Esophagus (tissue), 2 donors: ENCODE data around the gene ASAP3. TPM values are rescaled to one million over a fixed set of nuclear protein-coding genes. Genes with fewer than 3 reads are reported as not detected.
"Not testable (repeated sequence)": the region's sequence is repeated elsewhere in the genome, so short reads cannot be mapped to it uniquely, and the experiment has no call there.

Experiments
- H3K27ac ChIP-seq, 2 donors: one replicate each; pipeline ENCODE4 v1.5.1; 2013; ENCODE audit warnings: low read depth in 2 of 2, mild to moderate bottlenecking in 2 of 2, inconsistent platforms in 1 of 2, low read length in 1 of 2, moderate library complexity in 1 of 2
- H3K27me3 ChIP-seq, 2 donors: one replicate each; pipeline ENCODE4 v1.6.1; 2013; ENCODE audit warnings: low read length in 2 of 2, control low read depth in 1 of 2, mild to moderate bottlenecking in 1 of 2; ENCODE audit not compliant: insufficient read depth in 2 of 2, control insufficient read depth in 1 of 2
- H3K36me3 ChIP-seq, 2 donors: one replicate each; pipeline ENCODE4 v1.6.1; 2013; ENCODE audit warnings: low read length in 1 of 2; ENCODE audit not compliant: control insufficient read depth in 2 of 2, insufficient read depth in 2 of 2
- H3K4me1 ChIP-seq, 2 donors: one replicate each; pipeline ENCODE4 v1.6.1; 2013; ENCODE audit warnings: low read length in 1 of 2; ENCODE audit not compliant: control insufficient read depth in 2 of 2, insufficient read depth in 2 of 2
- H3K4me3 ChIP-seq, 2 donors: one replicate each; pipeline ENCODE4 v1.5.1; 2013; ENCODE audit warnings: low read length in 2 of 2, mild to moderate bottlenecking in 2 of 2, low read depth in 1 of 2, moderate library complexity in 1 of 2
- H3K9me3 ChIP-seq, 2 donors: one replicate each; pipeline ENCODE4 v1.6.1; 2013; ENCODE audit warnings: mild to moderate bottlenecking in 2 of 2, low read depth in 1 of 2, low read length in 1 of 2, moderate library complexity in 1 of 2; ENCODE audit not compliant: control insufficient read depth in 2 of 2, insufficient read depth in 1 of 2
- WGBS, 2 donors: extraction: QIAGEN DNeasy Blood & Tissue Kit; methylation state at CpG; one replicate each; pipeline ENCODE4 v1.1.7; 2013; 5-methylcytosine and 5-hydroxymethylcytosine counted together
- polyA plus RNA-seq, 2 donors: library from polyadenylated mRNA; stranded (reverse); fragments of 200-250 nt; gene quantifications; one replicate each; pipeline ENCODE4 v1.2.3, GENCODE V29; 2013
- donor health status: healthy with polysubstance abuse.
- donor health status: Bipolar disorder and iron deficiency.

The ASAP3 gene
- polyA plus RNA-seq, 2 donors = 32.0 to 32.8 TPM

- Histone ChIP-seq H3K27ac (no peak overlapping the region), H3K4me3 (no peak overlapping the region), H3K27me3 (no peaks in the 10 kb centered on the region), H3K9me3 (no peaks in the 10 kb centered on the region), H3K4me1 (no peaks in the 10 kb centered on the region), H3K36me3 (peaks cover 0 to 14% of the 10 kb centered on the region in 2 donors)
- 99% methylated on average over 4 of the region's 4 CpGs for WGBS, 2 donors
Observed at GRCh38 chr1:23515905-23516304, 31.9 kb upstream of the ASAP3 start.

DNA sequence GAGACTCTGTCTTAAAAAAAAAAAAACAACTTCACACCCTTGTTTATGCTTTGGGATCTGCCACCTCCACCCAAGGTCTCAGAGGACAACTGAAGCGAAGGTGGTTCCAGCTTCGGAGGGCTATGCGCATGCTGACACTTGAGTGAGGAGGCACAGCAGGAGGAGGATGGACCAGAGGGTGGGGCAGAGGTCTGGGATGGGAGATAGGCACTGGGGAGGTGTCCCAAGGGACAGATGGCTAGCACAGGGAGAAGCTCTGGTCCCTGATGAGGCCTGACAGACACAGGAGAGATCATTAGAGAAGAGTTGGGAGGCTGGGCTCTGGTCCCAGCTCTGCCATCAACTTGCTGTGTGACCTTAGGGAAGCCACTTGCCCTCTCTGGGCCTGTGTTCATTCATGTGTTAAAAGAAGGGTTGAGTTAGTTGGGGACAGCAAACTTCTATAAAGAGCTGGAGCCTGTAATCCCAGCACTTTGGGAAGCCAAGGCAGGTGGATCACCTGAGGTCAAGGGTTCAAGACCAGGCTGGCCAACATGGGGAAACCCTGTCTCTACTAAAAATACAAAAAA is 30.2 kb upstream of the ASAP3 start:
- Histone ChIP-seq H3K9me3 (no peaks in the 10 kb centered on the region), H3K4me1 (no peaks in the 10 kb centered on the region), H3K4me3 (no peak overlapping the region), H3K27me3 (no peaks in the 10 kb centered on the region), H3K27ac (no peak overlapping the region), H3K36me3 (peaks cover 2 to 18% of the 10 kb centered on the region in 2 donors)
- WGBS, 2 donors = 95% methylated on average over 3 of the region's 3 CpGs

DNA sequence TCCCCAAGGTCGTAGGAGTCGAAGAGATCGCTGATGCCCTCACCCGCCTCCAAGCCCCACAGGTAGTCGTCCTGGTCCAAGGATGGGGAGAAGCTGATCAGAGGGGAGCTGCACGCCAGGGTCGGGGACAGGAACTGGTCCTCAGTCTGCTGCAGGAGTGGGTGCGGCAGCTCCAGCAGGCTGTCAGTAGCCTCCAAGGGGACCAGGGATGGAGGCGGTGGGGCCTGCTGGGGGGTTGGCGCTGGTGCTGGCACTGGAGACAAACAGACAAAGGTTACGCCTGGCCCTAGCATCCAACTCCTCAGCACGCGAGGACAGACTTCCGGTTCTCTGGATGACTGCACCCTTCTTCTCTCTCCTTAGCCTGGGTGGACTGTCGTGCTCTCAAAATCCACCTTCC is 25.9 kb upstream of the ASAP3 start:
- Histone ChIP-seq H3K4me3 (no peak overlapping the region), H3K36me3 (peaks cover 2 to 15% of the 10 kb centered on the region in 2 donors)
- WGBS, 2 donors = 96 to 97% methylated on average over 15 of the region's 15 CpGs

DNA sequence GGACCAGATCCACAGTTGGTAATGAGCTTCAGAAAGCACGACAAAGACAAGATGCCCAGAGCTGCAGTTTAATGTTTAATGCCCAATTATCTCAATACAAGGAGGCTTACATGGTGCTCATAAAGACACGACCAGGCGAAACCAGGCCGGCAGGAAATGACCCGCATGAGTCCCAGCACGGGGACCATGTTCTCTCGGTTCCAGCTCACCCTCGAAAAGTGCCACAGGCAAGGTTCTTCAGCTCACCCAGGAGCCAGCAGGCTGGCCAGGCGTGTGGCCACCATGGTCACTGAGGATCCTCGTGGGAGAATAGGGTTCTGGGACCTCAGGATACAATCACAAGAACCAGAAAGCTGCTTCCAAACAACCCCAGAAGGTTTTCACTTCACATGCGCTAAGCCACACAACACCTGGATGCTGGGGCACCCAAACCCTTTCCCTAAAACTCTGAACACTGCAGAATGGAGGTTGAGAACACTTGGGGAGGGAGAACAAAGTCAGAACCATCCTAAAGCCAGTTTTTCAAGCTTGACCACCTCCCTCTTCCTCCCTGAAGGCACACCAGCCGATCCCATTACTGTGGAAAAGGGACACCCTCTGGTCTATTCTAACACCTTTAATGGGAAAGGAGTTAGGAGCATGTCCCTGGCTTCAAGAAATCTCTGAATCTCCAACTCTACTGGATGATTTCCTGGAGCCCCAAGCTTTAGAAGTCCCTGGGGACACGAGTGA is 22.6 kb upstream of the ASAP3 start:
- WGBS, 2 donors = 79 to 85% methylated on average over 13 of the region's 13 CpGs

More for the DNA sequence above, 25.9 kb upstream of the ASAP3 start:
- Histone ChIP-seq H3K27me3 (no peaks in the 10 kb centered on the region), H3K4me1 (no peaks in the 10 kb centered on the region), H3K27ac (no peak overlapping the region), H3K9me3 (no peaks in the 10 kb centered on the region)

GRCh38 chr1:23505851-23506250 is 21.9 kb upstream of the ASAP3 start:
- WGBS, 2 donors = 95 to 96% methylated on average over 6 of the region's 6 CpGs
- Histone ChIP-seq H3K9me3 (no peaks in the 10 kb centered on the region), H3K4me3 (no peak overlapping the region), H3K27me3 (no peaks in the 10 kb centered on the region), H3K4me1 (no peaks in the 10 kb centered on the region), H3K36me3 (peaks cover 2 to 9% of the 10 kb centered on the region in 2 donors), H3K27ac (no peak overlapping the region)

More for the DNA sequence above, 22.6 kb upstream of the ASAP3 start:
- Histone ChIP-seq H3K4me1 (no peaks in the 10 kb centered on the region), H3K9me3 (no peaks in the 10 kb centered on the region), H3K36me3 (peaks cover 2 to 9% of the 10 kb centered on the region in 2 donors), H3K27ac (no peak overlapping the region), H3K4me3 (no peak overlapping the region), H3K27me3 (no peaks in the 10 kb centered on the region)

DNA sequence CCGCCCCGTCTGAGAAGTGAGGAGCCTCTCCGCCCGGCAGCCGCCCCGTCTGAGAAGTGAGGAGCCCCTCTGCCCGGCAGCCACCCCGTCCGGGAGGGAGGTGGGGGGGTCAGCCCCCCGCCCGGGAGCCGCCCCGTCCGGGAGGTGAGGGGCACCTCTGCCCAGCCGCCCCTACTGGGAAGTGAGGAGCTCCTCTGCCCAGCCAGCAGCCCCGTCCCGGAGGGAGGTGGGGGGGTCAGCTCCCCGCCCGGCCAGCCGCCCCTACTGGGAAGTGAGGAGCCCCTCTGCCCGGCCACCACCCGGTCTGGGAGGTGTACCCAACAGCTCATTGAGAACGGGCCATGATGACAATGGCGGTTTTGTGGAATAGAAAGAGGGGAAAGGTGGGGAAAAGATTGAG is 20.2 kb upstream of the ASAP3 start:
- not testable (repeated sequence) for H3K4me1 ChIP-seq, H3K4me3 ChIP-seq, H3K9me3 ChIP-seq, H3K36me3 ChIP-seq, H3K27ac ChIP-seq, H3K27me3 ChIP-seq
- 81 to 89% methylated on average over 10 to 23 of the region's 24 CpGs for WGBS, 2 donors

DNA sequence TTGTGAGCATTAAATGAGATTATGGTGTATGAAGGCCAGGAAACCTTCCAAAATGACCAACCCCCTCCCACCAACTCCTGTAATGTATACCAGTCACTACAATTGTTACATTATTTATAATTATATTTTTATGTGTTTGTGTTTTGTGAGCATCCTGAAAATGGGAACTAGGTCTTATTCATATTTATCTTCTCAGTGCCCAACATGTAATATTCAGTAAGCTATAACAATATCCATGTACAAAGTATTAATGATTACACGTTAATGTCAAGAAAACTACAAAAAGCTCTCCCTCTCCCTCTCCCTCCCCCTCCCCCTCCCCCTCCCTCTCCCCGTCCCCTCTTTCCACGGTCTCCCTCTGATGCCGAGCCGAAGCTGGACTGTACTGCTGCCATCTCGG is 19.0 kb upstream of the ASAP3 start:
- Histone ChIP-seq H3K9me3 (no peaks in the 10 kb centered on the region), H3K4me1 (no peaks in the 10 kb centered on the region), H3K27me3 (no peaks in the 10 kb centered on the region), H3K27ac (no peak overlapping the region), H3K36me3 (peaks cover 0 to 3% of the 10 kb centered on the region in 2 donors), H3K4me3 (no peak overlapping the region)
- 54 to 81% methylated on average over 2 to 6 of the region's 6 CpGs for WGBS, 2 donors

- H3K4me3 ChIP-seq = no peak overlapping the region
- H3K27me3 ChIP-seq = no peaks in the 10 kb centered on the region
- H3K36me3 ChIP-seq = no peaks in the 10 kb centered on the region
- H3K4me1 ChIP-seq = no peaks in the 10 kb centered on the region
- H3K27ac ChIP-seq = no peak overlapping the region
- H3K9me3 ChIP-seq = no peaks in the 10 kb centered on the region
- 38 to 52% methylated on average over 2 of the region's 2 CpGs for WGBS, 2 donors
Observed at GRCh38 chr1:23500466-23500865, 16.5 kb upstream of the ASAP3 start.

DNA sequence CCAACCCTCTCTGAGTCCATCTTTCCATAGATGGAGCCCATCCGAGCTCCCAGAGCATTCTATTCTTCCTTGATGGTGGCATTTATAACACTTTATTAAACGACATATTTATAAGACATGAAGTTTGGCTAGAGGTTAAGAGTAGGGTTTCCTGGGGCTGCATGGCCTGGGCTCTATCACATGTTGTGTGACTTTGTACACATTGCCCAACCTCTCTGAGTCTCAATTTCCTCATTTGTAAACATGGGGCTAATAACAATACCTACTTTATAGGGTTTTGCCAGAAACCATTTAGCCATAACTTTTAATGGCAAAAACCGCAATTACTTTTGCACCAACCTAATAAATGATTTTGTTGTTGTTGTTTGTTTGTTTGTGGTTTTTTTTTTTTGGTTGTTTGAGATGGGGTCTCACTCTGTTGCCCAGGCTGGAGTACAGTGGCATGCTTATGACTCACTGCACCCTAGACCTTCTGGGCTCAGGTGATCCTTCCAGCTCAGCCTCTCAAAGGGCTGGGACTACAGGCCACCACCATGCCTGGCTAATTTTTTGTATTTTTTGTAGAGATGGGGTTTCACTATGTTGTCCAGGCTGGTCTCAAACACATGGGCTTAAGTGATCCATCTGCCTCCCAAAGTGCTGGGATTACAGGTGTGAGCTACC is 13.9 kb upstream of the ASAP3 start:
- WGBS, 2 donors = 82 to 84% methylated on average over 3 of the region's 3 CpGs
- Histone ChIP-seq H3K27ac (no peak overlapping the region), H3K4me3 (no peak overlapping the region)

More for the DNA sequence above, 13.9 kb upstream of the ASAP3 start:
- Histone ChIP-seq H3K27me3 (no peaks in the 10 kb centered on the region), H3K9me3 (no peaks in the 10 kb centered on the region), H3K36me3 (no peaks in the 10 kb centered on the region), H3K4me1 (no peaks in the 10 kb centered on the region)
